GM21528 (cell line): Measurements from ENCODE around the gene KLHL30.
"Not testable (repeated sequence)": the region's sequence is repeated elsewhere in the genome, so short reads cannot be mapped to it uniquely, and the experiment has no call there.

Experiments
- ATAC-seq: cut with Tn5 transposase; IDR thresholded peaks from one replicate; pipeline ENCODE4 v1.9.1; 2021; ENCODE audit warnings: mild to moderate bottlenecking, moderate library complexity; ENCODE audit not compliant: unreplicated experiment, low FRiP score

Gene KLHL30

GRCh38 chr2:238171072-238171431 is 32.6 kb downstream of the KLHL30 start:
- not testable (repeated sequence) for ATAC-seq

GRCh38 chr2:238171575-238172187 is 33.2 kb downstream of the KLHL30 start:
- ATAC-seq: no peak

GRCh38 chr2:238172439-238172838 is 34.0 kb downstream of the KLHL30 start:
- no peak for ATAC-seq

- ATAC-seq: no peak
These were observed 35.2 kb downstream of the KLHL30 start for GRCh38 chr2:238173692-238174091.

- ATAC-seq: no peak
These were observed 35.8 kb downstream of the KLHL30 start for GRCh38 chr2:238174291-238174690.

- no peak for ATAC-seq
These were observed 36.2 kb downstream of the KLHL30 start for GRCh38 chr2:238174701-238175100.

- ATAC-seq: no peak
These were observed 38.1 kb downstream of the KLHL30 start for GRCh38 chr2:238176613-238177012.

GRCh38 chr2:238180554-238180953 is 42.1 kb downstream of the KLHL30 start:
- ATAC-seq: no peak

GRCh38 chr2:238182362-238182761 is 43.9 kb downstream of the KLHL30 start:
- ATAC-seq: no peak

GRCh38 chr2:238183821-238184220 is 45.4 kb downstream of the KLHL30 start:
- no peak for ATAC-seq

- no peak for ATAC-seq
These were observed 49.4 kb downstream of the KLHL30 start for GRCh38 chr2:238187618-238188548.

GRCh38 chr2:238190445-238190844 is 52.0 kb downstream of the KLHL30 start:
- ATAC-seq: no peak
